Measurements from ENCODE around the gene PLEKHG4. TPM values are rescaled to one million over a fixed set of nuclear protein-coding genes. Genes with fewer than 3 reads are reported as not detected.
A peak's percentile ranks its signal among the peaks of the same experiment; 100 is the strongest.

Gene PLEKHG4
- polyA plus RNA-seq, 2 of the 4 experiments (the other 2 are of a cell fraction), result 10.0 to 15.9 TPM

DNA sequence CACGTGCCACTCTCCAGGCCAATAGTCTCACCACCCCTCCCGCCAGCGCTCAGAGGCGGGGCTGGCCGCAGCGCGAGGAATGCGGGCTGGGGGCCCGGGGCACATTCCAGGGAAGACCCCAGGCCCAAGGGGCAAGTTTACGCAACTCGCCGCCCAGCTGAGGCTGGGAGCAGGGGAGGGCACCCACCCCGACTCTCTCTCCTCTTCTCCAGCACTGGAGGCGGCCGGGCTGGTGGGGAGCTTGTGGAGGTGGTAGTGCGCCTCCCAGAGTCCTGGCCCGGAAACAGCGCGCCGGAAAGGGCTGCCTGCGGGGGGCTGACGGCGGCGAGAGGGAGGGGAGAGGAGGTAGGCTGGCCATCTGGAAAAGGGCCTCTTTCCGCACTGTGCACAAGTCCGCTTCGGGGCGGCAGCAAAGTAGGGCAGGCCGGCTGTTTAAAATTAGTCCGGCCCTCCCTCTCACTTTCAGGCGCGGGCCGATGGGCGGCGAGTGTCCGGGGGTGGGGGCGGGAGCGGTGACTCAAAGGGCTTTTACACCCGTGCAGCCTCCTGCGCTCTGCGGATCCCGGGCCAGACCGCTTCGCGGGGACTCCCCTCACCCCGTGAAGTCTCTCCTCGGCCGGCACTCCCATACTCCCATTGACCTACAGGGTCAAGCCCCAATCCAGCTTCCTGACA lies 33.1 kb upstream of the PLEKHG4 start:
- Histone ChIP-seq H3K4me3 (peak overlapping the region; percentile 74), H3K4me1 (peaks cover 61% of the 10 kb centered on the region), H3K4me2 (peak overlapping the region; percentile 97), H3K9me3 (no peaks in the 10 kb centered on the region), H3K27ac (peak overlapping the region; percentile 91 to 98)
- DNase-seq (ENCODE audit: low read depth in 1 of 2, low spot score in 1 of 2), result peak; percentile 56 to 79
- WGBS (ENCODE audit: missing lambda C conversion rate), result 2% methylated on average over 20 of the region's 48 CpGs
- peak; percentile 46 to 64 for ATAC-seq
- TF ChIP-seq ZFP36 (IDR thresholded peaks at IDR 0.05; ENCODE audit: borderline replicate concordance, partially characterized antibody), result no peak
- TF ChIP-seq RNF2 (IDR thresholded peaks at IDR 0.05; ENCODE audit: borderline replicate concordance, low read depth), result no peak
- 0 out of 2 replicates have a peak, but pooled peaks have one; percentile 0 for TF ChIP-seq ZC3H11A (IDR thresholded peaks at IDR 0.05)
- TF ChIP-seq KDM1A (IDR thresholded peaks at IDR 0.05; ENCODE audit: low read depth), result no peak
- no peak for TF ChIP-seq EP300 (IDR thresholded peaks at IDR 0.05)
- TF ChIP-seq, protein P1, sequence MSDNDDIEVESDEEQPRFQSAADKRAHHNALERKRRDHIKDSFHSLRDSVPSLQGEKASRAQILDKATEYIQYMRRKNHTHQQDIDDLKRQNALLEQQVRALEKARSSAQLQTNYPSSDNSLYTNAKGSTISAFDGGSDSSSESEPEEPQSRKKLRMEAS (IDR thresholded peaks at IDR 0.05), result peak; percentile 94; the same call in 1 of the 2 replicates
- TF ChIP-seq ZSCAN20 (CRISPR knock-in tag; IDR thresholded peaks at IDR 0.05), result no peak
- peak in 1 of 2 experiments; percentile 50; a peak in 1 of 4 replicates for TF ChIP-seq CEBPB (IDR thresholded peaks at IDR 0.05)
- TF ChIP-seq MYC (IDR thresholded peaks at IDR 0.05; ENCODE audit: borderline replicate concordance, low read length), result no peak
- TF ChIP-seq NFE2L2 (conservative IDR thresholded peaks at IDR 0.05; ENCODE audit: low read length), result no peak
- TF ChIP-seq KDM5A (IDR thresholded peaks at IDR 0.05), result no peak; the same call in 1 of the 2 replicates
- peak in 1 of 2 experiments; percentile 57; a peak in 2 of 5 replicates for TF ChIP-seq JUN (IDR thresholded peaks at IDR 0.05)
- TF ChIP-seq CHD2 (IDR thresholded peaks at IDR 0.05; ENCODE audit: low read length, partially characterized antibody), result no peak
- no peak for TF ChIP-seq ATOH8 (CRISPR knock-in tag; IDR thresholded peaks at IDR 0.05; ENCODE audit: low read depth)
- peak; percentile 30; the same call in 1 of the 3 replicates for TF ChIP-seq SMC3 (IDR thresholded peaks at IDR 0.05)
- TF ChIP-seq POLR2A (IDR thresholded peaks at IDR 0.05; ENCODE audit: low read length), result peak; percentile 23; the same call in 1 of the 2 replicates
- peak; percentile 9 to 41; a peak in 3 of 5 replicates for TF ChIP-seq RAD21 (conservative IDR thresholded peaks at IDR 0.05 in 1 of 2, IDR thresholded peaks at IDR 0.05 in 1 of 2)
- no peak for TF ChIP-seq FOSL2 (IDR thresholded peaks at IDR 0.05)
- TF ChIP-seq FOSL2 (CRISPR knock-in tag; IDR thresholded peaks at IDR 0.05), result no peak
- 0 out of 2 replicates have a peak, but pooled peaks have one; percentile 46 for TF ChIP-seq HOXB13 (CRISPR knock-in tag; IDR thresholded peaks at IDR 0.05; ENCODE audit: low read depth)
- TF ChIP-seq, protein P2, sequence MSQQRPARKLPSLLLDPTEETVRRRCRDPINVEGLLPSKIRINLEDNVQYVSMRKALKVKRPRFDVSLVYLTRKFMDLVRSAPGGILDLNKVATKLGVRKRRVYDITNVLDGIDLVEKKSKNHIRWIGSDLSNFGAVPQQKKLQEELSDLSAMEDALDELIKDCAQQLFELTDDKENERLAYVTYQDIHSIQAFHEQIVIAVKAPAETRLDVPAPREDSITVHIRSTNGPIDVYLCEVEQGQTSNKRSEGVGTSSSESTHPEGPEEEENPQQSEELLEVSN (IDR thresholded peaks at IDR 0.05; ENCODE audit: borderline replicate concordance, low read depth), result peak; percentile 90; the same call in 1 of the 2 replicates
- TF ChIP-seq, protein P3, sequence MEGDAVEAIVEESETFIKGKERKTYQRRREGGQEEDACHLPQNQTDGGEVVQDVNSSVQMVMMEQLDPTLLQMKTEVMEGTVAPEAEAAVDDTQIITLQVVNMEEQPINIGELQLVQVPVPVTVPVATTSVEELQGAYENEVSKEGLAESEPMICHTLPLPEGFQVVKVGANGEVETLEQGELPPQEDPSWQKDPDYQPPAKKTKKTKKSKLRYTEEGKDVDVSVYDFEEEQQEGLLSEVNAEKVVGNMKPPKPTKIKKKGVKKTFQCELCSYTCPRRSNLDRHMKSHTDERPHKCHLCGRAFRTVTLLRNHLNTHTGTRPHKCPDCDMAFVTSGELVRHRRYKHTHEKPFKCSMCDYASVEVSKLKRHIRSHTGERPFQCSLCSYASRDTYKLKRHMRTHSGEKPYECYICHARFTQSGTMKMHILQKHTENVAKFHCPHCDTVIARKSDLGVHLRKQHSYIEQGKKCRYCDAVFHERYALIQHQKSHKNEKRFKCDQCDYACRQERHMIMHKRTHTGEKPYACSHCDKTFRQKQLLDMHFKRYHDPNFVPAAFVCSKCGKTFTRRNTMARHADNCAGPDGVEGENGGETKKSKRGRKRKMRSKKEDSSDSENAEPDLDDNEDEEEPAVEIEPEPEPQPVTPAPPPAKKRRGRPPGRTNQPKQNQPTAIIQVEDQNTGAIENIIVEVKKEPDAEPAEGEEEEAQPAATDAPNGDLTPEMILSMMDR (IDR thresholded peaks at IDR 0.05), result peak; percentile 50
- no peak for TF ChIP-seq REST (IDR thresholded peaks at IDR 0.05)
- TF ChIP-seq CBX8 (IDR thresholded peaks at IDR 0.05), result no peak
- TF ChIP-seq USF2 (IDR thresholded peaks at IDR 0.05), result peak; percentile 82
- TF ChIP-seq BHLHE40 (IDR thresholded peaks at IDR 0.05; ENCODE audit: low read depth, low read length), result no peak
- no peak for TF ChIP-seq MAFK (IDR thresholded peaks at IDR 0.05; ENCODE audit: partially characterized antibody)
- TF ChIP-seq SREBF2 (IDR thresholded peaks at IDR 0.05), result no peak
- no peak for TF ChIP-seq FOSB (CRISPR knock-in tag; IDR thresholded peaks at IDR 0.05)
- no peak for TF ChIP-seq CBX2 (IDR thresholded peaks at IDR 0.05; ENCODE audit: borderline replicate concordance, low read depth)
- ChIA-PET POLR2A (interaction anchor here (0.7 to 3.3 kb wide), 6 partner anchors 15 to 48 kb away, joined by 3 to 30 read pairs (median 3); partner anchors contain the start of gene TMEM208), CTCF (interaction anchor here (0.6 to 9.7 kb wide), 18 partner anchors 13 to 270 kb away, joined by 3 to 138 read pairs (median 4); partner anchors contain the start of genes KCTD19, LRRC36, TMEM208 and TPPP3)
- no peak for FAIRE-seq

Data from A549 (cell line).